CD4-positive, alpha-beta T cell treated with Interleukin-1 beta for 1 hour (primary cell): Measurements from ENCODE around the gene FOXC2.

Experiments used
- DNase-seq, 2 donors: peaks; one replicate each; pipeline ENCODE4 v3.0.0-alpha.2; 2020 to 2022

Gene FOXC2

DNA sequence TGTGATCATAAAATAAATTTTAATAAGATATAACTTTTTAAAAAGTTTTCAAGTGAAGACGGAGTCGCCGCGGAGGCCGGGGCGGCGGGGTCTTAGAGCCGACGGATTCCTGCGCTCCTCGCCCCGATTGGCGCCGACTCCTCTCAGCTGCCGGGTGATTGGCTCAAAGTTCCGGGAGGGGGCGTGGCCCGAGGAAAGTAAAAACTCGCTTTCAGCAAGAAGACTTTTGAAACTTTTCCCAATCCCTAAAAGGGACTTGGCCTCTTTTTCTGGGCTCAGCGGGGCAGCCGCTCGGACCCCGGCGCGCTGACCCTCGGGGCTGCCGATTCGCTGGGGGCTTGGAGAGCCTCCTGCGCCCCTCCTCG lies at the start of gene FOXC2:
FOXC2 (plus strand) TSS at position 229 of the 365 bp plus-strand sequence. CDS start 507 bp downstream, outside the sequence.
- DNase-seq = peak; percentile 27 to 32

DNA sequence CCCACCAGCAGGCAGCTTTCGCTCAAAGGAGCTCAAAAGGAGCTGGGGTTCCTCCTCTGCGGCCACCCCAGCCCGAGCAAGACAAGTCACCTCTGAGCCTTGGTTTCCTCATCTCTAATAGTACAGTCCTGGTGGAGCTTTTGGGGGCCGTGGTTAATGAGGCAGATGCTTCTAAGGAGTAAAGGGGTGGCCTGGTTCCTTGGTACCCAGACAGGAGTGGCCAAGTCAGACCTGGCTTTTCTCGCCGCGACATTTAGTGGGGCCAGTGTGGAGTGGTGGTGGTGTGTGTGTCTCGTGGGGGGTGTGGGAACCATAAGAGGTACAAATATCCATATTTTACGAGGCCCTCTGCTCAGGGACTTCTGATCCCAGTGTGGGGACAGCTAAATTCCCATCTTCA lies 49.6 kb upstream of the FOXC2 start:
- no peak for DNase-seq

DNA sequence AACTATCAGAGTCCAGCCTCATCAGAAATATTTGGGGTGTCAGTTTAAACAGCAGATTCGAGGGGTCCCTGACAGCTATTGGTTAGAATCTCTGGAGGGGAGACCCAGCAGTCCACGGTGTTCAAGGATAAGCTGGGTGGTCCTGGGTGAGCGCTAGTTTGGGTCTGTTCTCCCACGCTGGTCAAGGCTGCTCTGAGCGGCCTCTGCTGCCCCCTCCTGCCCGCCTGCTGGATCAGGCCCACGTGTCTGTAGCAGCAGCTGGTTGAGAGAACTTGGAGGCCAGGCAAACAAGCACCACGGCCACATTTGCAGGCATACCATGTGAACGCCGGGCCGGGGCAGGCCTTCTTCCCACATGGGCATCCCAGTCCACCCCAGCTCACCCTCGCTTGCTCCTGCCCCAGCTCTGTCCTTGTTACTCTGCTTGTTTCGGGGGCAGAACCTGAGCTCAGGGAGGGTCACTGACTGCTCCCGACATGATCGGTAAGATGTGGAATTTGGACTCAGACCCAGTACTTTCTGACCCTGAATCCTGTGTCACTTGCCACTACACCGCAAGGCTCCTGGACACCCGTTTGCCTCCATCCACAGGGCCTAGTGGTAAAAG lies 48.9 kb upstream of the FOXC2 start:
- peak in 1 of 2 donors; percentile 5 for DNase-seq

DNA sequence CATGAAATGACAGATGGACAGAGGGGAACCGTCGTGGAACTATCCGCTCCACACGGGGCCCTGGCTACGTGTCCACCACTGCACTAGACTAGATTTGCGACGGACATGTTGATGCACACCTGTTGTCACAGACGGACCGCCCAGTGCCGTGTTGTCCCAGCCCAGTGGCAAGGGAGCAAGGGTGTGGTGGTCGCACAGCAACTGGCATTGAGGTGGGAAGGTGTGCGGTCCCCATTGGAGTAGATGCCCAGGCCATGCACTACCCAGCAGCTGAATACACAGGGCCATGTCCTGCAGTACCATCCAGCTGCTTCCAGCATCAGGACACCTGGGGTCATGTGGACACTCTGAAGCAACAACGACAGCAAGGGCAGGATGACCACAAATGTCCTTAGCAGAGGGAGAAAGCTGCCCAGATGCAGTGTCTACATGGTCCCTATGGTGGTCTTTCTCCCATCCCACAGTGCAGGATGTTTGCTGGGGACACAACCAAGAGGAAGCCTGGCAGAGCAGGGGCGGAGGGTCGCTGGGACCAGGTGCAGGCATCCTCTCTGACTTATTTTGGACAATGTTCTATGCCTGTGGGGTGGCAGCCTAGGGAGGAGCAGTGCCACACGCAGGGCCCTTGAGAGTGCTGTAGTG lies 47.5 kb upstream of the FOXC2 start:
- DNase-seq = no peak

DNA sequence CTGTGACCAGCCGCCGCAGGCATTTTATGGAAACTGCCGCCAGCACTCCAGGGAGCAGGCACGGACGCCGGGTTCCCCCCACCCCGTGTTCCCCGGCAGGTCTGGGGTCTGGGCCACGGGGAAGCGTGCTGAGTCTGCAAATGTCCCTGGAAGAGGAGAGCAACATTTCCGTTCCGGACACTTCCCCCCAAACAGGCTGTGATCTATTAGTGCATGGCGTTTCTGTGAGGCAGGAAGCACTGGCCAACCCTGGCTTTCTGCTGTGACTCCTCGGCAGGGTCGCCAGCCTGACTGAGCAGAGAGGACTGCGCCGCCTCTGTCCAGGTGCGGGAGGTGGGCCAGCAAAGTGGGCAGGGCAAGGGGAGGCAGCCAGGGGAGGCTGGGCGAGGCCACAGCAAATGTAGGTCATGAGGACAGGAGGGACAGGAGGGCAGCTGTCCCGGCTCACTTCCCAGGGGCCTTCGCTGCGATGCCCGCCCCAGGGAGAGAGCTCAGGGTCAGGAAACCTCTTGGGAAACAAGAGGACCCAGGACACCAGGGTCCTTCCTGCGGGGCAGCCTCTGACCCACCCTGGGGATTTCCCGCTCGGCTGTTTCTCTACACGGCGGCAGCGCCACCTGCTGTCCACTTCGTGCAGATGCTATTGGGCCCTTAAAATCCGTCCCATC lies 46.8 kb upstream of the FOXC2 start:
- DNase-seq = peak; percentile 48

DNA sequence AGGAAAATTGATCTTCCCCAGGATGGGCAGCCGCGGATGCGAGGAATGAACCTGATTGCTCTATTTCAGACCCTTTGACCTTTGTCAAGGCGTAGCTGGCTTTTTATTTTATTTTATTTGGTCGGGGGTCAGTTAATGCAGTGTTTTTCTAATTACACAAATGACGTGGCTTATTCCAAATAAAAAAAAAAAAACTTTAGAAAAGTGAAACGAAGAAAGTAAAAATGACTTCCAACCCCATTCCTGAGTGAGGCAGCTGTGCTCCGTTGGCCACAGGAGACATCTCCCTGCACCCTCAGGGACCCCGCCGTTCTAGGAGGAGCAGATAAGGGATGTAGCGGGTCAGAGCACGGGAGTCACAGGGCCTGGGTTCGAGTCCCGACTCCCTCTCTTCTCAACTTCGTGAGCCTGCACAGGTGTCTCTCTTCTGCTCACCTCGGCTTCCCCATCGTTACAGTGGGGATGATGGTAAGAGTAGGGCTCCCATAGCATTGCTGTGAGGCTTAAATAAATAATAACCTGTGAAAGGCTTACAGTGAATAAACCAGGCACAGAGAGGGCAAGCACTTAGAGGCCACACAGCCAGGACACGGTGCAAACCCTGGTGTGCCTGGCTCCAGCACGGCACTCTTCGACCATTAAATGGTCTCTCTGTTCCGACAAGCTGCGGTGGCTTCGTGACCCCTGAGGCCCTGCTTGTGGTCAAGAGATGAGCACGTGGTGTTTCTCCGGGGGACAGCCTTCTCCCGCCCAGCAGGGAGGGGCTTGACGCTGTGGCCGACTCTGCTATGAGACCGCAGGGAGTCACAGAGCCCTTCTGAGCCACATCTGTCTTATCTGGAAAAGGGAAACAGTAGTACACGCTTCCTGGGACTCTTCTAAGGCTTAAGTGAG lies 46.1 kb upstream of the FOXC2 start:
- no peak for DNase-seq

DNA sequence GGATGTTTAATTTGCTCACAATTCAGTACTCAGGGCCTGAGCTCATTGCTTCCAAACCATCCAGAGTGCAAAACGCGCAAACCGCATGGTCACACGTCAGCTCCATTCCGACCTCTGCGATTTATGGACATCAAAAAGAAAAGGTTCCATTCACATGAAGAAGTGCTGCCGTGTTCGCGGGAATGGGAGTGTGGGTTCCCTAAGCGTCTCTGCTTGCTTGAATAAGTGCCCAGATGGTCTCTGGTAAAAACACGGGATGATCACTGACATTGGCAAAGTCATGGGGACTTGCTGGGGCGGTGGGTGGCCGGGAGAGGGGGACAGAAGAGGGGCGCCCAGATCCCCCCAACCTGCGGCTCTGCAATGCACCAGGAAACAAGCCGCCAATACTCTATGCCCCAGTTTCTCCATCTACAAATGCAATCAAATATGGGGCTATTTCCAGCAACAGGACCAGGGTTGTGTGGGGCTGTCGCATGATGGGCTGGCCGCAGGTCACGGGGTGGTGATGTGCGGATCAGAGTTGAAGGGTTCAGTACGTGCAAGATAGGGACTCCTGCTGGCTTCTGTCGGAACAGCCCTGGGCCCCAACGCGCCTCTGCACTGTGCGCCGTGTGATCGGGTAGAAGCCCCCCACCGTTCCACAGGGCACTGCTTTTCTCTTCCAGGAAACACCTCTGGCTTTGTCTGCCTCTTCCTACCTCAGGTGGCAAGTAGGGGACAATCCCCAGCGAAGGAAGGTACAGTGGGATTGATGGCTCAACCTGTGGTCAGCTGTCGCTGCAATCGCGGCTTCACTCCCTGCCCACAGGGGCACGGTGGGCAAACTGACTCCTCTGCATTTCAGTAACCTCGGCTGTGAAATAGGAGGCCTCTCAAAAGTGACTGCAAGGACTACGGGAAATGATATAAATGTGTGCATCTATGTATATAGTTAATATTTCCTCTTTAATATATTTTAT lies 45.1 kb upstream of the FOXC2 start:
- no peak for DNase-seq

DNA sequence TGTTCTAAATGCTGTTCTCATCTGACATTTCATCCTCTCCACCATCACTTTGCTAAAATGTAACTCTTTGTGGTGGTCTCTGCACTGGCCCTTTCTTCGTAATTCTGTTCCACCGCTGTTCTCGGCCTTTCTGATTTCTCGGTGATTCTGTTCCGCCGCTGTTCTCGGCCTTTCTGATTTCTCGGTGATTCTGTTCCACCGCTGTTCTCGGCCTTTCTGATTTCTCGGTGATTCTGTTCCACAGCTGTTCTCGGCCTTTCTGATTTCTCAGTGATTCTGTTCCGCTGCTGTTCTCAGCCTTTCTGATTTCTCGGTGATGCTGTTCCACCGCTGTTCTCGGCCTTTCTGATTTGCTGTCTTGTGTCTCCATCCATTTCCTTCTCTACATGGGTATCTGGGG lies 44.0 kb upstream of the FOXC2 start:
- DNase-seq = no peak

DNA sequence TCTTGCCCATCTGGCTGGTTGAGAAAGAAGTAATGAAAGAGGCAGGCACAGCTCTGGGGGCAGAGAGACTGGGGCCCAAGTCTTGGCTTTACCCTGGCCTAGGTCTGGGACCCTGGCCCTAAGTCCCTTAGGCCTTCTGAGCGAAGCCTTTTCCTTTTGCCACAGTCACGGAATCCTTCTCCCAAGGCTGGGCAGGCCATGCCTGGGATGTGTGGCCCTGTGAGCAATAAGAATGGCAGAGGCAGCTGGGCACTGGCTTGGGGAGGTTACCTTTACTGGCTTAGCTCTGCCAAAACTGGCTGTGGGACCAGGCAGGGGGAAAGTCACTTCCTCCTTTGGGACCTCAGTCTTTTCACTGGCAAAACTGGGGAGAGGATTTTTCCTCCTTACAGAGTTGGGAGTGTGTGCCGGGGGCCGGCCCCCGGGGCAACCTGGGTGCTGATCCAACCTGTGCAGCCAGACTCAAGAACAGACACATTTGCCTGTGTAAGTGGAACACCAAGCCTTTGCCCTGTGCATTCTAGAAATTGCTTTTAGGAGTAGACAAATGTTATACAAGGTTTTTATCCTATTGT lies 43.4 kb upstream of the FOXC2 start:
- DNase-seq = no peak

DNA sequence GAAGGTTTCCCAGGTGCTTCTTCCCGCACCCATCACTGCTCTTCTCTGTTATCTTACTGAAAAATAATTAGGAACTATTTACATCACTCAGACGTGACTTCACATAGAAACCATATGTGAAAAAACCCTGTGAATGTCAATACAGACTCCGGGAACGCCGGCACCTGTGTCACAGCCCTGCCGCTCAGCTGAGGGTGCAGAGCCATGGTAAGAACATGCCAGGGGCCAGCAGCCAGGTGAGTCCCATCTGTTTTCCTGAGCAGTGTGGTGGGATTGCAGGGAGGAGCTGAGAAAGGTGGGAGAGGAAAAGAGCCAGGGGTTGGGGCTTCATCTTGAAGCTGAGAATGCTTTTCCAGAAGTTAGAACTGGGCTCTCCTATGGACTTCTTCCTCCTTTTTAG lies 42.6 kb upstream of the FOXC2 start:
- DNase-seq = no peak

DNA sequence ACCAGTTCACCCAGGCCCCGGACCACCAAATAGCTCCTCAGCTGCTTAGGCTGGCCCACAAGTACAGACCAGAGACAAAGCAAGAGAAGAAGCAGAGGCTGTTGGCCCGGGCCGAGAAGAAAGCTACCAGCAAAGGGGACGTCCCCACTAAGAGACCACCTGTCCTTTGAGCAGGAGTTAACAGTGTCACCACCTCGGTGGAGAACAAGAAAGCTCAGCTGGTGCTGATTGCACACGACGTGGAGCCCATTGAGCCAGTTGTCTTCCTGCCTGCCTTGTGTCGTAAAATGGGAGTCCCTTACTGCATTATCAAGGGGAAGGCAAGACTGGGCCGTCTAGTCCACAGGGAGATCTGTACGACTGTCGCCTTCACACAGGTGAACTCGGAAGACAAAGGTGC lies 40.9 kb upstream of the FOXC2 start:
- no peak for DNase-seq

DNA sequence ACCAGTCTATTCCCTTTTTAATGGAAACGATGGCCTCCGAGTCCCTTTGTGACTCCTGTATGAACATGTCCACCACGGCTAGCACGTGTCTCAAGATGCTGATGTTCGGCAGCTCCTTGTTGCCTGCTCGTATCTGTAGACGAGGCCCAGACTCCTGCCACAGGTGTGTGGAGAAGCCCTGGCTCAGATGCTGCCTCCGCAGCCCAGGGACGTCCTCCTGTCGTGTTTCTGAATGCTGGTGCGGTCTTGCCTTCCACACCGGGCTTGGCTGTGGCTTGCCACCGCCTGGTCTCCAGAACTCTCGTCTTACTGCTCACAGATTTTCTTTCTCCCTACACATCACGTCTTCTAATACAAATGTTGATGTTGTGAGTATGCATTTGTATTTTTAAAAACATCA lies 39.3 kb upstream of the FOXC2 start:
- no peak for DNase-seq

DNA sequence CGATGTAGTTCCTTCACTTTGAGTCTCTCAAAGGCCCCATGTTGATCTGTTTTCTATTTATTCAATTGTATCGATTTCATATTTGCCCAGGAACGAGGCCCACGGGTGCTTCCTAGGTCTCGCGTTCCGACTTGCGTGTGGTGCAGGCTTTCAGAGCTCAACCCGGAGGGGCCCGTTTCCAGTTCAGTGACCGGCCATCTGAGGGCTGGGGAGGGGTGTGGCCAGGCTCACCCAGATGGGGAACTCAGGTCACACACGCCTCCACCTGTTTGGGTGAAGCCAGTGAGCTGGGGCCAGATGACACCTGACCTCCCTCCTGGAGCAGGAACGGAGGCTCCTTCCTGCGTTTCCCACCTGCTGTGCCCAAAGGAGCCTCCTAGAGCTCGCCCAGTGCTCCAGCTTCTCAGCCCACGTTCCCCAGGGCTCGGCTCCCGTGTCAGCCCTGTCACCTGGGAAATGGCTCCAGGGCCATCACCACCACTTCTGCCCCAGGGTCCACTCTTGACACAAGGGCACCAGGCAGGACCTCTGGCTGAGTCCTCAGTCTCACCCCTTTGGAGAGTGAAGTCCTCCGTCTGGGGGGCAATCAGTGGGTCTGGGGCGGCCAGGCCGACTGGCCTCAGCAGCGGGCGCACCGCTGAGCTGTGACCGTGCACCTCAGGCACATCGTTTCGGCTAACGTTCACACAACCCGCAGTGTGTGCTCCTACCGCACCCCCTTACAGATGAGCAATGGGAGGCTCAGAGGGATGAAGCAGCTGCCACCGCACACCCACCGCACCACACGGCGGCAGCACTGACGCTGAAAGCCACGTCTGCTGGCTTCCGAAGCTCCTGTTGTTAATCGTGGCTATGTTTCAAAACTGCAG lies 38.3 kb upstream of the FOXC2 start:
- no peak for DNase-seq

DNA sequence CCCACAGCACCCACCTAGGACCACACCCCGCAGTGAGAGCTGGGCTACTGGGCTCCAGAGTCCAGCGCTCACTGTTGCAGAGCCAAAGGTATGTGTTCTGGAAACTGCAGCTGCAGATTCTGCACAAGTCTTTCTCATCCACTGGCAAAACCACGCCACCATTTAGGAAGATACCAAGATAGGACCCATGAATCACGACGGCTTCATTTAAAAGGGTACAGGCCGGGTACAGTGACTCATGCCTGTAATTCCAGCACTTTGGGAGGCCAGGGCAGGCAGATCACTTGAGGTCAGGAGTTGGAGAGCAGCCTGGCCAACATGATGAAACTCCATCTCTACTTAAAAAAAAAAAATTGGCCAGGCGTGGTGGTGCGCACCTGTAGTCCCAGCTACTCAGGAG lies 37.5 kb upstream of the FOXC2 start:
- DNase-seq = no peak

DNA sequence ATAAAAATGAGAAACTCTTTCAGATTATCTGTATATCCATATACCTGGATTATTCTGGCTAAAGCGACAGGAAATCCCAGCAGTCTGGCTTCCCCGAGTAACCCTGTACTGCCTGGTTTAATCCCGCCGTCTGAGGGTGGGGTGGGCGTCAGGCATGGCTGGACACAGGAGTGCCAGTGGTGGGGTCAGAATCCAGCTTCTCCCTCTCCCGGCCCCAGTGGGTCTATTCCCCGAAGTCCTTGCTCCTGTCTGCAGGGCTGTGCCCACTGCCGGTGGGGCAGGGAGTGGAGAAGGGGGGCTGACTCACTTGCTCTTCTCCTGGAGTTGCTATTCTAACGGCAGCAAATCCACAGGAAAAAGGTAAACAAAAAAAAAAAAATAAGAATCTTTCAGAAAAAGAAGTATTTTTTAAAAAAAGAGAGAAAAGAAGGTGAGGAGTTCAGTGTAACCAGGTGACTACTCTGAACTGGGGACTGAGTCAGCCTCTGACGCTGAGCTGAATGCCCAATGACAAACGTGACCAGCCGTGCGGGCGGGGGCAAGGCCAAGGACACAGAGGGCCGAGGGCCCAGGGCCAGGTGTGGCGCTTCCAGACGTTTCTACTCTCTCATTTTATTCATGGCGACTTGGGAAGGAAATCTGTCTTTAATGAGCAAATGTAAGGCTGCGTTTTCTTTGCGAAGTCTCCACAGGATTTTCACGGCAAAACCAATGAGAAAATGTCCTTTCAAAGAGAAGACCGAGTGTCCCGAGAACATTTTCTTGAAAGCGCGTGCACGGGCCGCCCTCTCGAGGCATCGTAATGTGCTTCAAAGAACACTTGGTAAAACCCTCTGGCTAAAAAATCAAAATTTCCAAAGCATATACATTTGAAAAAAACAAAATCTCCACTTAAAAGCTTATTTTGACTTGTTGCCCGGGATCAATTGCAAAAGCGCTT lies 36.1 kb upstream of the FOXC2 start:
- DNase-seq = no peak

DNA sequence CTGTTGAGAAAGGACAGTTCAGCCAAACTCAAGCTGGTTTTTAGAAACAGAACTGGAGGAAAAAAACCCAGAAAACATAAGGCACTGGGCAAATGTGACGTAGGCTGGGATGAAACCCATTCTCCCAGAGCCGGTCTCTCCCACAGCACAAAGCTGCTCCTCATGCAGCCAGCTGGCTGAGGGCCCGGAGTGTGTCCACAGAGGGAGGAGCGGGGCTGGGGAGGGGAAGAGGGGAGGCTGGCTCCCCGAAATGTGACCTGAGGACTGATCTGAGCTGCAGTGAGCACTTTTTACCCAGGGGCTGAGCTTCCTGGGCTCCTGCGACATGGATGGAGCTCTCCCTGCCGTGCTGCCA lies 35.5 kb upstream of the FOXC2 start:
- DNase-seq = no peak

DNA sequence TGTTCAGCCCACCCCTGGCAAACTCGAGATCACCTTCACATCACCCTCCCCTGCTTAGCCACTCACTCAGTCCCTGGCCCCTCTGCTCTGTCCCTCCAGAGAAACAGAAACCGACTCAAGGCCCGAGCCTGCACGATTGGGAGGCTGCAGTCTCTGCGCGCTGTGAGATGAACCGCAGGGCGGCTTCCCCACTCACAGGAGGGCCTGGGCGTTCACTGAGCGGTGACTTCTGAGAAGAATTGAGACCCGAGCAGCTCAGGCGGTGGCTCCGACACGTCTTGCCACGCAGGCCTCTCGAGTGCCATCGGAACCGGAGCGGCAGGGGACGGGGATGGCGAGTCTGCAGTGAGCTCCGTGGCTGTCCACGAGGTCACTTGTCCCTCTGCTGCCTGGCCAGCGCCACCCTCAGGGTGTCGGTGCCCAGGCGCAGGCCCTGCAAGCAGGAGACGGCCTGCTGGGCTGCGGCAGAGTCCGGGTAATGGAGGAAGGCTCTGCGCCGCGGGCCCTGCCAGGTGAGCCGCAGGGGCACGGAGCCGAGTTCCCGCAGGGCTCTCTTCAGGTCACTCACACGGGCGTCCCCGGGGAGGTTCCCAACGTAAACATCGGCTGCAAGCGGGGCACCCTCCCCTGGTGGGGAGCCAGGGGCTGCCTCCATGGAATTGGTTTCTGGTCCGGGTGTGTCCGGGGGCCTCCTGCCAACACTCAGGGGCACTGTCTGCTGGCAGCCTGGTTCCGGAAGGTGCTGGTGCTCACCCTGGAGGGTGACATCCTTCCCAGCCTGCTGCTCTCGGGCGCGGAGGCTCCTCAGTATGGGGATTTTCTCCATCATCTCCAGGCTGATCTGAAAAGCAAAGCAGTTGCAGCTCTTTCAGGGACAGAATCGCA lies 34.7 kb upstream of the FOXC2 start:
- no peak for DNase-seq

DNA sequence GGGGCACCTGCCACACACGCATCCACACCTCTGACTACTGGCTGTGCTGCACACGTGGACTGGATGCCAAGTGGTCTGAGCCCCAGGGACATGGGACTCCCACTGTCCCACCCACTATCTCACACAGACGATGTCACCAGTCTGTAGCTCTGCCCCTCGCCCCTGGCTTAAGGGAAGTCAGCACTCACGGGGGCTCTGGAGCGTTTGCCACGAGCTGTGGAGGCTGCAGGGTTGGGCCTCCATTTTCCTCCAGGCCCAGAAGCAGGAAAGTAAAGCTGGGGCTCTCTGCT lies 34.2 kb upstream of the FOXC2 start:
- DNase-seq = no peak

DNA sequence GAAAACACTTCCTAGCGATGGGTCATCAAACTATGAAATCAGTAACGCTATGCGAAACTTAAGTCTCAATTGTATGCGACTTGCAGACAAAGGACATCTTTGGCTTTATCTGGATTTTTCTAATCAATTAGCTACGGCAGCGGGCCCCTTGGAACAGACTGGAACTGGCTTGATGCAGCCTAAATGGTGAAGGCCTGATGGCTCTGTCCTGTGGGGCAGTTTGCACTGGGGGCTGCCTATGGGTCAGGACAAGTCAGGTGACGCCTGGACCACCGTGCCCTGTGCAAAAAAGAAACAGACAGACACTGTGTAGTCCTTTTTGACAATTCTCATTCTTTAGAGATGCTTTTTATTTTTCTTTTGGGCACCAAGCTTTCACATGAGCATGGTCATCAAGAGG lies 33.6 kb upstream of the FOXC2 start:
- no peak for DNase-seq
